B cell (primary cell): ENCODE data around the gene DSG3. TPM values are rescaled to one million over a fixed set of nuclear protein-coding genes. Genes with fewer than 3 reads are reported as not detected.

Experiments used
- ATAC-seq: fragments of 200-7000 bp; cut with Tn5 transposase; one replicate; pipeline ENCODE4 v1.10.0; 2021; ENCODE audit warnings: low read depth, mild to moderate bottlenecking, moderate number of reproducible peaks, moderate library complexity
- CTCF ChIA-PET: fragments of 350-600 bp; sonication (Branson Sonifier 250); formaldehyde crosslinking; loops from one replicate; lab custom pipeline; 2021; ENCODE audit warnings: antibody characterized with exemption, inconsistent platforms; lab: Charles Lee
- POLR2A ChIA-PET: fragments of 350-600 bp; sonication (Branson Sonifier 250); formaldehyde crosslinking; loops from one replicate; lab custom pipeline; 2021; ENCODE audit warnings: antibody characterized with exemption; lab: Charles Lee
- DNase-seq: peaks from one replicate; pipeline ENCODE4 v3.0.0; 2013
- H2AFZ ChIP-seq: 2 replicates; pipeline ENCODE4 v1.6.1; 2012; ENCODE audit warnings: mild to moderate bottlenecking, low read depth, low read length; ENCODE audit not compliant: insufficient read depth, poor library complexity, severe bottlenecking
- H3K27ac ChIP-seq, 2 donors: 1 replicate in 1 of 2; 2 replicates in 1 of 2; pipeline ENCODE4 v1.5.1; 2012 to 2013; ENCODE audit warnings: low read length in 2 of 2, mild to moderate bottlenecking in 2 of 2, moderate library complexity in 1 of 2
- H3K27me3 ChIP-seq, 4 experiments: fragments of 200-600 bp in 1 of 4; sonication (generic) in 1 of 4; replicated peaks in 1 of 4; 1 replicate in 2 of 4; 2 replicates in 2 of 4; pipeline versions ENCODE4 v1.6.1 to v1.7.0; 2013 to 2016; ENCODE audit warnings: low read length in 3 of 4, mild to moderate bottlenecking in 2 of 4, mixed read lengths in 1 of 4, moderate library complexity in 1 of 4; ENCODE audit not compliant: insufficient read depth in 4 of 4, control insufficient read depth in 3 of 4; ENCODE audit errors: control extremely low read depth in 1 of 4
- H3K36me3 ChIP-seq, 2 experiments: replicated peaks in 1 of 2; 1 replicate in 1 of 2; 2 replicates in 1 of 2; pipeline versions ENCODE4 v1.6.1 to v1.7.1; 2013; ENCODE audit warnings: low read length in 1 of 2; ENCODE audit not compliant: insufficient read depth in 2 of 2, control insufficient read depth in 1 of 2; ENCODE audit errors: control extremely low read depth in 1 of 2, extremely low read depth in 1 of 2
- H3K4me1 ChIP-seq, 2 donors: fragments of 200-600 bp in 1 of 2; sonication (generic) in 1 of 2; 1 replicate in 1 of 2; 2 replicates in 1 of 2; pipeline versions ENCODE4 v1.5.1 to v1.6.1; 2013 to 2017; ENCODE audit warnings: low read length in 2 of 2; ENCODE audit not compliant: control insufficient read depth in 2 of 2, insufficient read depth in 2 of 2
- H3K4me2 ChIP-seq: replicated peaks from 2 replicates; pipeline ENCODE3; 2012; ENCODE audit warnings: mild to moderate bottlenecking, low read depth, low read length; ENCODE audit not compliant: poor library complexity, severe bottlenecking
- H3K4me3 ChIP-seq, 5 experiments: fragments of 200-600 bp in 1 of 5; sonication (generic) in 1 of 5; 1 replicate in 3 of 5; 2 replicates in 2 of 5; pipeline versions ENCODE4 v1.5.1 to v1.7.0; 2011 to 2016; ENCODE audit warnings: low read length in 4 of 5, mild to moderate bottlenecking in 4 of 5, low read depth in 2 of 5, control low read depth in 1 of 5, moderate library complexity in 1 of 5; ENCODE audit not compliant: insufficient read depth in 1 of 5; ENCODE audit errors: control extremely low read depth in 1 of 5, extremely low read depth in 1 of 5
- H3K79me2 ChIP-seq: fragments of 200-600 bp; sonication (generic); one replicate; pipeline ENCODE4 v1.6.0; 2016; ENCODE audit warnings: low read length; ENCODE audit not compliant: control insufficient read depth, insufficient read depth
- H3K9ac ChIP-seq: fragments of 200-600 bp; sonication (generic); 2 replicates; pipeline ENCODE4 v1.6.1; 2017; ENCODE audit warnings: mild to moderate bottlenecking, low read length, moderate library complexity
- H3K9me3 ChIP-seq, 3 donors: one replicate each; pipeline versions ENCODE4 v1.6.1 to v1.7.1; 2013; ENCODE audit warnings: low read length in 2 of 3; ENCODE audit not compliant: control insufficient read depth in 2 of 3, insufficient read depth in 1 of 3; ENCODE audit errors: control extremely low read depth in 1 of 3
- H4K20me1 ChIP-seq: 2 replicates; pipeline ENCODE4 v1.6.0; 2012; ENCODE audit warnings: mild to moderate bottlenecking, low read length; ENCODE audit not compliant: insufficient read depth, control insufficient read depth, poor library complexity, severe bottlenecking
- H3K27ac Mint-ChIP-seq: one replicate; pipeline ENCODE4 v1.8.0; 2021; ENCODE audit warnings: mixed read lengths
- H3K27me3 Mint-ChIP-seq: one replicate; pipeline ENCODE4 v1.8.0; 2021; ENCODE audit warnings: mixed read lengths
- H3K4me1 Mint-ChIP-seq: one replicate; pipeline ENCODE4 v1.8.0; 2021; ENCODE audit warnings: mixed read lengths
- H3K4me3 Mint-ChIP-seq: one replicate; pipeline ENCODE4 v1.8.0; 2021; ENCODE audit warnings: mixed read lengths
- H3K9me3 Mint-ChIP-seq: one replicate; pipeline ENCODE4 v1.8.0; 2022; ENCODE audit warnings: mixed read lengths; ENCODE audit not compliant: insufficient read depth
- EZH2 ChIP-seq: IDR thresholded peaks from 2 replicates; pipeline ENCODE4 v1.6.1; 2012; ENCODE audit warnings: borderline replicate concordance, low read depth, mild to moderate bottlenecking, moderate library complexity, low read length; ENCODE audit not compliant: insufficient read depth, poor library complexity, severe bottlenecking
- WGBS: methylation state at CpG from one replicate; pipeline ENCODE4 v1.1.5; 2013; ENCODE audit warnings: missing lambda C conversion rate; ENCODE audit not compliant: insufficient coverage; 5-methylcytosine and 5-hydroxymethylcytosine counted together
- intact Hi-C: fragments of 100-400 bp; cut with micrococcal nuclease; formaldehyde crosslinking; loops from one replicate; pipeline ENCODE4 v1.10.0; 2022
- polyA plus RNA-seq: library from polyadenylated mRNA; depleted of rRNA; stranded (reverse); fragments of >200 nt; gene quantifications from 2 replicates; pipeline ENCODE4 v1.2.3, GENCODE V29; 2012
- total RNA-seq, 2 donors: library from RNA; stranded (reverse); fragments of 120-200 nt in 1 of 2; gene quantifications; 1 replicate in 1 of 2; 2 replicates in 1 of 2; pipeline versions ENCODE4 v1.2.3 to v1.2.4, GENCODE V29; 2013 to 2022
- TF ChIP-seq, protein P1 (sequence below): fragments of 200-600 bp; IDR thresholded peaks from one replicate; pipeline ENCODE4 v1.8.0; 2022; ENCODE audit warnings: antibody characterized with exemption, mild to moderate bottlenecking

Gene DSG3
- total and polyA plus RNA-seq, 2 donors (not counting 1 experiment from before 2014, with no cell fraction given), result not detected

DNA sequence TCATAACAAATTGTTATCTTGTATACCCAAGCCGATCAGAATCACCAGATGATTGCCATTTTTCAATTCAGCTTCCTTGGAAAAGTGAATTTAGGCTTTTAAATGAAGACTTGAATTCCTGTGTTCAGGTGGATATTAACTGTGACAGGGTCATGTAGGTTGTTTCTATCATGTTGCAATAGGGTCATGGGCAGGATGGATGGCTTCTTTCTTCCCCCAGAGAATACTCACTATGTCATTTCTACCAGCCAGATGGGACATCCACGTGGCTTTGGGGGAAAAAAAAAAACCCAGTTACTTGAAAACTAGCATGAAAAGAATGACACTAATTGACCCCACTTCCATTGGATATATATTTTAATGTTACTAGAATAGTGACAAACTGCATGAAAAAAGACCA lies 35.9 kb downstream of the DSG3 start:
- ATAC-seq, result no peak
- no peaks in the 10 kb centered on the region for H3K79me2 ChIP-seq
- WGBS, result no CpG with 5 or more reads among the region's 2 CpGs
- peaks cover 10% of the 10 kb centered on the region for H3K27me3 Mint-ChIP-seq
- intact Hi-C loops, result no loop called here
- no peak overlapping the region for H2AFZ ChIP-seq
- H3K4me1 ChIP-seq, result no peaks in the 10 kb centered on the region
- no peak overlapping the region for H3K27ac ChIP-seq
- ChIA-PET POLR2A (no interaction called here), CTCF (no interaction called here)
- H3K27me3 ChIP-seq, result no peaks in the 10 kb centered on the region
- no peaks in the 10 kb centered on the region for H4K20me1 ChIP-seq
- TF ChIP-seq EZH2, result no peak
- TF ChIP-seq, protein P1, sequence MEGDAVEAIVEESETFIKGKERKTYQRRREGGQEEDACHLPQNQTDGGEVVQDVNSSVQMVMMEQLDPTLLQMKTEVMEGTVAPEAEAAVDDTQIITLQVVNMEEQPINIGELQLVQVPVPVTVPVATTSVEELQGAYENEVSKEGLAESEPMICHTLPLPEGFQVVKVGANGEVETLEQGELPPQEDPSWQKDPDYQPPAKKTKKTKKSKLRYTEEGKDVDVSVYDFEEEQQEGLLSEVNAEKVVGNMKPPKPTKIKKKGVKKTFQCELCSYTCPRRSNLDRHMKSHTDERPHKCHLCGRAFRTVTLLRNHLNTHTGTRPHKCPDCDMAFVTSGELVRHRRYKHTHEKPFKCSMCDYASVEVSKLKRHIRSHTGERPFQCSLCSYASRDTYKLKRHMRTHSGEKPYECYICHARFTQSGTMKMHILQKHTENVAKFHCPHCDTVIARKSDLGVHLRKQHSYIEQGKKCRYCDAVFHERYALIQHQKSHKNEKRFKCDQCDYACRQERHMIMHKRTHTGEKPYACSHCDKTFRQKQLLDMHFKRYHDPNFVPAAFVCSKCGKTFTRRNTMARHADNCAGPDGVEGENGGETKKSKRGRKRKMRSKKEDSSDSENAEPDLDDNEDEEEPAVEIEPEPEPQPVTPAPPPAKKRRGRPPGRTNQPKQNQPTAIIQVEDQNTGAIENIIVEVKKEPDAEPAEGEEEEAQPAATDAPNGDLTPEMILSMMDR, result no peak
- H3K4me2 ChIP-seq, result no peak overlapping the region
- no peak overlapping the region for H3K4me3 Mint-ChIP-seq
- no peaks in the 10 kb centered on the region for H3K4me1 Mint-ChIP-seq
- no peak for DNase-seq
- no peak overlapping the region for H3K9ac ChIP-seq
- no peaks in the 10 kb centered on the region for H3K9me3 ChIP-seq
- no peaks in the 10 kb centered on the region for H3K9me3 Mint-ChIP-seq
- no peaks in the 10 kb centered on the region for H3K36me3 ChIP-seq
- no peak overlapping the region for H3K4me3 ChIP-seq
- H3K27ac Mint-ChIP-seq, result no peak overlapping the region

- H3K9me3 ChIP-seq, result no peaks in the 10 kb centered on the region
- no peak overlapping the region for H3K4me2 ChIP-seq
- ChIA-PET POLR2A (no interaction called here), CTCF (no interaction called here)
- H3K4me1 ChIP-seq, result no peaks in the 10 kb centered on the region
- H4K20me1 ChIP-seq, result no peaks in the 10 kb centered on the region
- no peak overlapping the region for H3K4me3 ChIP-seq
- H3K27ac Mint-ChIP-seq, result no peak overlapping the region
- no peaks in the 10 kb centered on the region for H3K4me1 Mint-ChIP-seq
- peaks cover 13% of the 10 kb centered on the region for H3K27me3 Mint-ChIP-seq
- intact Hi-C loops, result no loop called here
- H2AFZ ChIP-seq, result no peak overlapping the region
- no CpG with 5 or more reads among the region's 1 CpG for WGBS
- H3K9me3 Mint-ChIP-seq, result no peaks in the 10 kb centered on the region
- no peak overlapping the region for H3K27ac ChIP-seq
- no peaks in the 10 kb centered on the region for H3K79me2 ChIP-seq
- H3K36me3 ChIP-seq, result no peaks in the 10 kb centered on the region
- H3K9ac ChIP-seq, result no peak overlapping the region
- TF ChIP-seq, protein P1, result no peak
- no peak overlapping the region for H3K4me3 Mint-ChIP-seq
- ATAC-seq, result no peak
- DNase-seq, result no peak
- H3K27me3 ChIP-seq, result no peaks in the 10 kb centered on the region
Observed at GRCh38 chr18:31484461-31484860, 36.9 kb downstream of the DSG3 start.
